OCI-LY1 (cell line): Measurements from ENCODE around the gene CMTM4.

Experiments used
- H2AFZ ChIP-seq: fragments of 200-600 bp; sonication (generic), shearing (Covaris generic); 2 replicates; pipeline ENCODE4 v1.6.0; 2014; ENCODE audit warnings: antibody characterized with exemption, mild to moderate bottlenecking, low read length
- H3F3A ChIP-seq: fragments of 200-600 bp; sonication (generic), shearing (Covaris generic); 2 replicates; pipeline ENCODE4 v1.6.0; 2014; ENCODE audit warnings: mild to moderate bottlenecking, antibody characterized with exemption, low read length, moderate library complexity; ENCODE audit not compliant: insufficient read depth
- H3K27ac ChIP-seq: fragments of 200-600 bp; sonication (generic); 2 replicates; pipeline ENCODE4 v1.5.1; 2014; ENCODE audit warnings: low read length, mixed run types, mild to moderate bottlenecking, low read depth; ENCODE audit not compliant: poor library complexity, severe bottlenecking
- H3K27me3 ChIP-seq: fragments of 200-600 bp; sonication (generic); 2 replicates; pipeline ENCODE4 v1.6.0; 2014; ENCODE audit warnings: antibody characterized with exemption, mild to moderate bottlenecking, low read length, moderate library complexity; ENCODE audit not compliant: insufficient read depth
- H3K36me3 ChIP-seq: fragments of 200-600 bp; sonication (generic); 2 replicates; pipeline ENCODE4 v1.6.1; 2014; ENCODE audit warnings: mild to moderate bottlenecking, antibody characterized with exemption, low read length, moderate library complexity, mixed read lengths; ENCODE audit not compliant: insufficient read depth
- H3K4me1 ChIP-seq: fragments of 200-600 bp; sonication (generic); 2 replicates; pipeline ENCODE4 v1.5.1; 2014; ENCODE audit warnings: mild to moderate bottlenecking, low read length, moderate library complexity; ENCODE audit not compliant: insufficient read depth, severe bottlenecking
- H3K4me2 ChIP-seq: fragments of 200-600 bp; sonication (generic), shearing (Covaris generic); 2 replicates; pipeline ENCODE4 v1.6.1; 2014; ENCODE audit warnings: low read length
- H3K4me3 ChIP-seq: fragments of 200-600 bp; sonication (generic); 2 replicates; pipeline ENCODE4 v1.5.1; 2014; ENCODE audit warnings: low read length, low read depth, mild to moderate bottlenecking, mixed read lengths; ENCODE audit not compliant: poor library complexity, severe bottlenecking
- H3K79me2 ChIP-seq: fragments of 200-600 bp; shearing (Covaris generic); 2 replicates; pipeline ENCODE4 v1.6.1; 2016; ENCODE audit warnings: mixed run types, low read length, mixed read lengths; ENCODE audit not compliant: insufficient read depth
- H3K9ac ChIP-seq: fragments of 200-600 bp; sonication (generic), shearing (Covaris generic); 2 replicates; pipeline ENCODE4 v1.6.1; 2014; ENCODE audit warnings: mild to moderate bottlenecking, low read length, mixed read lengths
- H3K9me2 ChIP-seq: fragments of 200-600 bp; sonication (generic), shearing (Covaris generic); 2 replicates; pipeline ENCODE4 v1.6.1; 2014; ENCODE audit warnings: low read depth, mild to moderate bottlenecking, low read length, mixed read lengths
- H3K9me3 ChIP-seq: fragments of 200-600 bp; shearing (Covaris generic); 2 replicates; pipeline ENCODE4 v1.6.1; 2014; ENCODE audit warnings: low read length, mixed read lengths
- H4K20me1 ChIP-seq: fragments of 200-600 bp; sonication (generic), shearing (Covaris generic); 2 replicates; pipeline ENCODE4 v1.6.0; 2016; ENCODE audit warnings: mild to moderate bottlenecking, low read length; ENCODE audit not compliant: insufficient read depth
- EZH2 ChIP-seq: fragments of 200-600 bp; sonication (generic), shearing (Covaris generic); IDR thresholded peaks from 2 replicates; pipeline ENCODE4 v1.8.0; 2017; ENCODE audit warnings: borderline replicate concordance, mixed run types, mild to moderate bottlenecking, antibody characterized with exemption, low read length, moderate library complexity, mixed read lengths
- TF ChIP-seq, protein P1 (sequence below): fragments of 200-600 bp; sonication (generic), shearing (Covaris generic); IDR thresholded peaks from 2 replicates; pipeline ENCODE4 v1.5.1; 2017; ENCODE audit warnings: mild to moderate bottlenecking, antibody characterized with exemption, low read length, moderate library complexity, mixed read lengths

Gene CMTM4

DNA sequence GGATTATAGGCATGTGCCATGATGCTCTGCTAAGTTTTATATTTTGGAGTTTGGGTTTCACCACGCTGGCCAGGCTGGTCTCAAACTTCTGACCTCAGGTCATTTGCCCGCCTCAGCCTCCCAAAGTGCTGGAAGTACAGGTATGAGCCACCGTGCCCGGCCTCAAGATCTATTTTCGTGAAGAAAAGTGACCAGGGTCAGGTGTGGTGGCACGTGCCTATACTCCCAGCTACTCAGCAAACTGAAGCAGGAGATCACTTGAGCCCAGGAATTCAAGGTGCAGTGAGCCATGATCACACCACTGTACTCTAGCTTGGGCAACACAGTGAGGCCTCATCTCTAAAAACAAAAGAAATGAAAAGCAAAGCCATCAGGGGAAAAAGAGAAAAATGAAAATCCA lies 18.7 kb downstream of the CMTM4 start:
- Histone ChIP-seq H3K36me3 (no peaks in the 10 kb centered on the region), H3K27ac (no peak overlapping the region), H3K4me2 (no peak overlapping the region), H3K27me3 (no peaks in the 10 kb centered on the region; the same call in 1 of the 2 replicates), H3K9me3 (no peaks in the 10 kb centered on the region), H3K79me2 (no peaks in the 10 kb centered on the region), H3K4me1 (no peaks in the 10 kb centered on the region), H2AFZ (no peak overlapping the region), H3K4me3 (no peak overlapping the region), H3F3A (no peaks in the 10 kb centered on the region), H3K9ac (no peak overlapping the region), H3K9me2 (no peaks in the 10 kb centered on the region), H4K20me1 (no peaks in the 10 kb centered on the region)
- TF ChIP-seq, protein P1, sequence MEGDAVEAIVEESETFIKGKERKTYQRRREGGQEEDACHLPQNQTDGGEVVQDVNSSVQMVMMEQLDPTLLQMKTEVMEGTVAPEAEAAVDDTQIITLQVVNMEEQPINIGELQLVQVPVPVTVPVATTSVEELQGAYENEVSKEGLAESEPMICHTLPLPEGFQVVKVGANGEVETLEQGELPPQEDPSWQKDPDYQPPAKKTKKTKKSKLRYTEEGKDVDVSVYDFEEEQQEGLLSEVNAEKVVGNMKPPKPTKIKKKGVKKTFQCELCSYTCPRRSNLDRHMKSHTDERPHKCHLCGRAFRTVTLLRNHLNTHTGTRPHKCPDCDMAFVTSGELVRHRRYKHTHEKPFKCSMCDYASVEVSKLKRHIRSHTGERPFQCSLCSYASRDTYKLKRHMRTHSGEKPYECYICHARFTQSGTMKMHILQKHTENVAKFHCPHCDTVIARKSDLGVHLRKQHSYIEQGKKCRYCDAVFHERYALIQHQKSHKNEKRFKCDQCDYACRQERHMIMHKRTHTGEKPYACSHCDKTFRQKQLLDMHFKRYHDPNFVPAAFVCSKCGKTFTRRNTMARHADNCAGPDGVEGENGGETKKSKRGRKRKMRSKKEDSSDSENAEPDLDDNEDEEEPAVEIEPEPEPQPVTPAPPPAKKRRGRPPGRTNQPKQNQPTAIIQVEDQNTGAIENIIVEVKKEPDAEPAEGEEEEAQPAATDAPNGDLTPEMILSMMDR, result no peak
- no peak for TF ChIP-seq EZH2

DNA sequence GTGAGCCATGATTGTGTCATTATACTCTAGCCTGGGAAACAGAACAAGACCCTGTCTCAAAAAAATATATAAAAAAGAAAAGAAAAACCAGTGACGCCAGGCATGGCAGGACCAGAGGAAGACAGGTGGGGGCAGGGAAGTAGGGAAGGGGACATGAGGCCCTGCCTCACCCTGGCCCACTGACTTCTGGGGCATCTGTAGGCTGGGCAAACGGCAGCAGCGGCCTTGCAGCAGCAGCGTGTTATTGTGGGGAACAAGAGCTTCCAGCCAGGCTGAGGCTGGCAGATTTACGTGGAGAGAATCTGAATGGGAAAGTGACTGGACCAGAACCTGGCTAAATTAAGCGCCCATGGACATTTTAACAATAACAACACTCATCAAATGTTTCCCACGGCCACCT lies 19.4 kb downstream of the CMTM4 start:
- TF ChIP-seq, protein P1, result no peak
- TF ChIP-seq EZH2, result no peak
- Histone ChIP-seq H4K20me1 (no peaks in the 10 kb centered on the region), H3K4me3 (no peak overlapping the region), H3K4me1 (no peaks in the 10 kb centered on the region), H3K9me3 (no peaks in the 10 kb centered on the region), H3K9me2 (no peaks in the 10 kb centered on the region), H2AFZ (no peak overlapping the region), H3K79me2 (no peaks in the 10 kb centered on the region), H3F3A (no peaks in the 10 kb centered on the region), H3K9ac (no peak overlapping the region), H3K4me2 (no peak overlapping the region), H3K27me3 (no peaks in the 10 kb centered on the region; the same call in 1 of the 2 replicates), H3K27ac (no peak overlapping the region), H3K36me3 (no peaks in the 10 kb centered on the region)

DNA sequence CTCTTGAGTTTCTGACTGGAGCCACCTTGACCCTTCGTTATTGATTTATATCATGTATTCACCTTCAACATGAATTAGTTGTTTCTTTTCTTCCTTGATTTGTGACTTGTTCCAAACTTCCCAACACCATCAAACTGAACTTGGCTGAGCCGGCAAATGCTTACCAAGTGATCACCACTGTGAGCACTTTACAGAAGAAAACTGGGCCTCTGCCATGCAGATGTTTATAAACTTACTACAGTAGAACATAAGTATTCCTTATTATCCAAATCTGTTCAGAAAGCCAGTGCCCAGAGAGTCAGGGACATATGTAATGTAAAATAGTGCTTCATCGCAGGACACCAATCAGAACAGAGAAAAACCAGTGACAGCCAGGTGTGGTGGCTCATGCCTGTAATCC lies 19.9 kb downstream of the CMTM4 start:
- Histone ChIP-seq H2AFZ (no peak overlapping the region), H4K20me1 (no peaks in the 10 kb centered on the region), H3K36me3 (no peaks in the 10 kb centered on the region), H3K9me3 (no peaks in the 10 kb centered on the region), H3K79me2 (no peaks in the 10 kb centered on the region), H3K4me3 (no peak overlapping the region), H3K9ac (no peak overlapping the region), H3K27ac (no peak overlapping the region), H3K27me3 (no peaks in the 10 kb centered on the region; the same call in 1 of the 2 replicates), H3K9me2 (no peaks in the 10 kb centered on the region), H3K4me1 (no peaks in the 10 kb centered on the region), H3F3A (no peaks in the 10 kb centered on the region), H3K4me2 (no peak overlapping the region)
- TF ChIP-seq, protein P1, result no peak
- no peak for TF ChIP-seq EZH2
